Measurements from ENCODE around the gene ARMC9. TPM values are rescaled to one million over a fixed set of nuclear protein-coding genes. Genes with fewer than 3 reads are reported as not detected.

ARMC9 gene
- total RNA-seq, 2 experiments from 2014 or later, result 3.0 TPM

DNA sequence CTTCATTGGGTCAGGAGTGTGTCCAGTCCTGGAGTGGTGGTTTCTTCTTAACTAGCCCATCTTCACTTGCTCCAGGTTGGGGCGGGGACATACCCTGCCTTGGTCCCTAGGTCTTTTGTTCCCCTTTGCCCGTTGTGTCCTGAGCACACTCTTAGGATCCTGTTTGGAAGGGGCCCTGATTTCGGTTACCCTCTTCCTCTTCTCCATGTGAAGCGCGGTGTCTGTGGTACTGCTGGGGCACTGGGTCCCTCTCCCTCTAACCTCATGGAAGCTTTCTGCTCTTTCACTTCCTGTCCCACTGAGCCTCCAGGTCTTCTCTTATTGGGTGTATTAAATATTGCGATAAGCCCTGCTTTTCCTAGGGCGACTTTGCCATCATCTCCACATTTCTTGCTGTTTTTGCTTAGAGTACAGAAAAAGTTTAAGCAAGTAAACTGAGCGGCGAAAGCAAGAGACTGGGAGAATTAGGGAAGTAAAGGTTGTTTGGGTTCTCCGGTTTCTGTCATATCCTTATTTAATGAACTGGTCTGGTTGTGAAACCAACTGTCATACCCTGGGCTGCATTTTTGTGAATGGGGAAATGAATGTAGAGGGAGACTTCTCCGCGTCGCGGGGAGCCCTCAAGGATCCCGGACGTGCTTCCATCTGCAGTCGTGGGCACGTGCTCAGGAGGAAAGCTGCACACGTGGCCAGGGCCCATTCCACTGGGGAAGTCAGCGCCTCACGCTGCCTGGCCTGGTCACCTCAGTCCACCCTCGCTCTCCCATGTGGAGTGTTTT is 123.3 kb downstream of the ARMC9 start:
- ChIA-PET CTCF (no interaction called here), POLR2A (no interaction called here)
- Mint-ChIP-seq H3K27me3 (peaks cover 20% of the 10 kb centered on the region), H3K4me3 (no peak overlapping the region), H3K27ac (no peak overlapping the region), H3K36me3 (peaks cover 9% of the 10 kb centered on the region), H3K4me1 (ENCODE audit: low read depth) (peaks cover 3% of the 10 kb centered on the region), H3K9me3 (peaks cover 16% of the 10 kb centered on the region)
- intact Hi-C loops (cut with micrococcal nuclease), result no loop called here
- no peak for DNase-seq

GRCh38 chr2:231323316-231323715 is 124.9 kb downstream of the ARMC9 start:
- no peak for DNase-seq
- Mint-ChIP-seq H3K4me1 (ENCODE audit: low read depth) (peaks cover 3% of the 10 kb centered on the region), H3K27me3 (peaks cover 18% of the 10 kb centered on the region), H3K27ac (no peak overlapping the region), H3K36me3 (peaks cover 2% of the 10 kb centered on the region), H3K9me3 (peaks cover 3% of the 10 kb centered on the region), H3K4me3 (no peak overlapping the region)
- intact Hi-C loops (cut with micrococcal nuclease), result no loop called here
- ChIA-PET POLR2A (no interaction called here), CTCF (no interaction called here)

DNA sequence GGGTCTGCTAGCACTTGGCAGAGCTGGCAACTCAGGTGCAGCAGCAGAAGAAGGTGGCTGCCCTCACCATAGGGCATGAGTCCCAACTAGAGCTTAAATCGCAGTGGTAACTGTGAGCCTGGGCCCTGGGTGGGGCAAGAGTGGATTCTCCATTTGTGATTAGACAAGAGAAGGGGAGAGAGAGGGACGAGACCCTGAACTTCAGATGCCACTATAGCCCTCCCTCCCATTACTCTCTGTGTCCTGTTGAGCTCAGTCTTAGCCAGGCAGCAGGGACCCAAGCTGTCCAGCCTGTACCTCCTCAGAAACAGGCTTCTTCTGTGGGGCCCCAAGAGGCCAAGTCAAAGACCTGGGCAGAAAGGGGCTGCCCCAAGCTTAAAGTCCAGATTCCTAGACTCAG is 127.4 kb downstream of the ARMC9 start:
- Mint-ChIP-seq H3K27ac (no peak overlapping the region), H3K4me1 (ENCODE audit: low read depth) (peaks cover 3% of the 10 kb centered on the region), H3K9me3 (no peaks in the 10 kb centered on the region), H3K36me3 (no peaks in the 10 kb centered on the region), H3K4me3 (no peak overlapping the region), H3K27me3 (peaks cover 5% of the 10 kb centered on the region)
- ChIA-PET CTCF (no interaction called here), POLR2A (no interaction called here)
- no peak for DNase-seq
- intact Hi-C loops (cut with micrococcal nuclease), result no loop called here

DNA sequence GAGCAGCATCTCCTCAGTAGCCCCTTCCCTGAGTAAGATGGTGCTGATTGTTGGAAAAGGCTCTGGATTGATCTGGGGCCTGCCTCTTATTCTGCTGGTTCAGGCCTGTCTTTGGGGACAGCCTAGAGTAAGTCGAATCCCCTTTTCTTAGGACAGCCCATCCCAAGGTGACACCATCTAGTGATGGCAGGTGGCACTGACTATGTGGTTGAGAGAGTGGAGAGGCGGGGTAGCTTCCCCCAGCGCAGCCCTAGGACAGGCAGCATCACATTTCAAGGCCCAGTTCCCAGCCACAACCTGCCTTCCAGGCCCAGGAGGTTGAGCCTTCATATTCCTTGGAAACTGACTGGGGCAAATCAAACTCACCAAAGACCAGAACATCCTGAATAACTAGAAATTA is 128.0 kb downstream of the ARMC9 start:
- POLR2A ChIA-PET, result no interaction called here
- DNase-seq, result no peak
- Mint-ChIP-seq H3K4me3 (no peak overlapping the region), H3K9me3 (no peaks in the 10 kb centered on the region), H3K27me3 (peaks cover 4% of the 10 kb centered on the region), H3K36me3 (no peaks in the 10 kb centered on the region), H3K4me1 (ENCODE audit: low read depth) (peaks cover 3% of the 10 kb centered on the region), H3K27ac (no peak overlapping the region)
- CTCF ChIA-PET, result interaction anchor here (0.6 kb wide), 1 partner anchor 1079 kb away, joined by 3 read pairs; no protein-coding TSS in a partner anchor
- intact Hi-C loops (cut with micrococcal nuclease), result no loop called here

GRCh38 chr2:231330311-231330710 is 131.9 kb downstream of the ARMC9 start:
- intact Hi-C loops (cut with micrococcal nuclease), result no loop called here
- POLR2A ChIA-PET, result no interaction called here
- no peaks in the 10 kb centered on the region for H3K36me3 Mint-ChIP-seq

DNA sequence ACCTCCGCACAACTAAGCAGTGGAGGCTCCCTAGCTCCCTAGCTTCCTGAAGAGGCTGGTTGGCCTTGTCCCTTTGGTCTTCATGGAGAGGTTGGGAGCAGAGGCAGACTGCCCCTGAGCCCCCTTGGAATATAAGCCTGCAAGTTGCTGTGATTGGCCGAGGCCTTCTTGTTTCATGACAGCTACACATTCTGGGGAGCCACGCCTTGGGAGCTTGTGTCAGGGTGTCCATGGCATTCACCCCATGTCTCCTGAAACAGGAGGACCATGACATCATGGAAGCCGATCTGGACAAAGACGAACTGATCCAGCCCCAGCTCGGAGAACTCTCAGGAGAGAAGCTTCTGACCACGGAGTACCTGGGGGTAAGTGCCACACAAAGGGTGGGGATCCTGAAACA is 133.1 kb downstream of the ARMC9 start:
- ChIA-PET CTCF (no interaction called here), POLR2A (no interaction called here)
- Mint-ChIP-seq H3K4me1 (ENCODE audit: low read depth) (no peaks in the 10 kb centered on the region), H3K36me3 (no peaks in the 10 kb centered on the region), H3K27me3 (no peaks in the 10 kb centered on the region), H3K27ac (no peak overlapping the region), H3K9me3 (no peaks in the 10 kb centered on the region), H3K4me3 (no peak overlapping the region)
- intact Hi-C loops (cut with micrococcal nuclease), result no loop called here
- no peak for DNase-seq

More at GRCh38 chr2:231330311-231330710, 131.9 kb downstream of the ARMC9 start:
- Mint-ChIP-seq H3K27me3 (no peaks in the 10 kb centered on the region), H3K9me3 (no peaks in the 10 kb centered on the region), H3K4me1 (ENCODE audit: low read depth) (no peaks in the 10 kb centered on the region), H3K27ac (no peak overlapping the region), H3K4me3 (no peak overlapping the region)
- no peak for DNase-seq
- CTCF ChIA-PET, result no interaction called here

- intact Hi-C loops (cut with micrococcal nuclease), result no loop called here
These were observed 134.0 kb downstream of the ARMC9 start for GRCh38 chr2:231332388-231332787.

GRCh38 chr2:231332872-231333500 is 134.6 kb downstream of the ARMC9 start:
- intact Hi-C loops (cut with micrococcal nuclease), result no loop called here
- Mint-ChIP-seq H3K9me3 (no peaks in the 10 kb centered on the region), H3K4me1 (ENCODE audit: low read depth) (no peaks in the 10 kb centered on the region), H3K36me3 (no peaks in the 10 kb centered on the region), H3K27ac (no peak overlapping the region), H3K4me3 (no peak overlapping the region), H3K27me3 (no peaks in the 10 kb centered on the region)
- ChIA-PET POLR2A (no interaction called here), CTCF (no interaction called here)
- no peak for DNase-seq

More at GRCh38 chr2:231332388-231332787, 134.0 kb downstream of the ARMC9 start:
- ChIA-PET POLR2A (no interaction called here), CTCF (no interaction called here)
- Mint-ChIP-seq H3K27me3 (no peaks in the 10 kb centered on the region), H3K4me3 (no peak overlapping the region), H3K36me3 (no peaks in the 10 kb centered on the region), H3K4me1 (ENCODE audit: low read depth) (no peaks in the 10 kb centered on the region), H3K9me3 (no peaks in the 10 kb centered on the region), H3K27ac (no peak overlapping the region)
- no peak for DNase-seq

DNA sequence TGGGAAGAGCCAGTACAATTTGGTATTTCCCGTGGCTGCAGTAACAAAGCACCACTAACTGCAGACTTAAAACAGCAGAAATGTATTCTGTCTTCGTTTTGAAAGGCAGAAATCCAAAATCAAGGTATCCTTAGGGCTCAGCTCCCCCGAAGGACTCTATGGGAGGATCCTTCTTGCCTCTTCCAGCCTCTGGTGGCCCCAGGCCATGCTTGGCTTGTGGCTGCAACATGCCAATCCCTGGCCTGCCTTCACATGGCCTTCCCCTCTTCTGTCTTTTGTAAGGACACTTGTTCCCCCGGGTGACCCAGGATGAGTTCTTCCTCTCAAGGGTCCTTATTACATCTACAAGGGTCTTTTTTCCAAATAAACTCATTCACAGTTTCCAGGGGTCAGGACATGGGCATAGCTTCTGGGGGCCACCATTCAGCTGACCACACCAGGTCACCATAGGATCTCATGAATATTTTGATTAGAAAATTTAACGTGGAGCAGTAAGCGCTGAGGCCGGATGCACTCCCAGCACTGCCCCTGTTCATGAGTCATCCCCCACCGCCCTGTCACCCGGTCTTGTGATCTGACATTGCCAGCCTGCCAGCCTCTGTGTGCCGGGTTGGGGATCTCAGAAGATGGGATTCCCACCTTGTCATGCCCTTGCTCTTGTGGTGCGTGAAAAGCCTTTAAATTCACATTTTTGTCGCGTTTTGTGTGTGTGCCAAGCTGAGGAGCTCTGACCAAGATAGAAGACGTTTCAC is 135.9 kb downstream of the ARMC9 start:
- Mint-ChIP-seq H3K27me3 (no peaks in the 10 kb centered on the region), H3K36me3 (no peaks in the 10 kb centered on the region), H3K4me1 (ENCODE audit: low read depth) (no peaks in the 10 kb centered on the region), H3K9me3 (no peaks in the 10 kb centered on the region), H3K27ac (no peak overlapping the region), H3K4me3 (no peak overlapping the region)
- ChIA-PET POLR2A (no interaction called here), CTCF (no interaction called here)
- no peak for DNase-seq
- intact Hi-C loops (cut with micrococcal nuclease), result no loop called here

DNA sequence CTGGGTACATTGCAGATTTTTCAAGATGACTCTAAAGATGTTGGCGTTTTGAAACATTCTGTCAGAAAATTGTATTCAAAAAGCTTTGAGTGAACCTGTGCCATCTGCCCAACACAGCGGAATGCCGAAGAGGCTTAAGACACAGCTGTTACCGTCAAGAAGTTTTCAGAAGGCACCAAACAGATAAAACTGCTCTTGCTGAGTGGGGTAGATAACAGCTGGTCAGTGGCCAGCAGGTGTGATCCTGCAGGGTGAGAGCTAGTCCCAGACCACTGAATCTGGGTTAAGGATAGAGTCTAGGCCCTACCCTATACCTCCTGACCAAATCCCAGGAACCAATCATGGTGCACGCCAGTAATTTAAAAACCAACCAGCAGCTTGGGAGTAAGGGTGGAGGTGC is 136.6 kb downstream of the ARMC9 start:
- H3K36me3 Mint-ChIP-seq, result no peaks in the 10 kb centered on the region
- CTCF ChIA-PET, result no interaction called here
- POLR2A ChIA-PET, result no interaction called here
- H3K9me3 Mint-ChIP-seq, result no peaks in the 10 kb centered on the region
- no peak for DNase-seq
- H3K4me3 Mint-ChIP-seq, result no peak overlapping the region
- H3K27me3 Mint-ChIP-seq, result no peaks in the 10 kb centered on the region
- no peak overlapping the region for H3K27ac Mint-ChIP-seq
- intact Hi-C loops (cut with micrococcal nuclease), result no loop called here
- H3K4me1 Mint-ChIP-seq (ENCODE audit: low read depth), result no peaks in the 10 kb centered on the region

DNA sequence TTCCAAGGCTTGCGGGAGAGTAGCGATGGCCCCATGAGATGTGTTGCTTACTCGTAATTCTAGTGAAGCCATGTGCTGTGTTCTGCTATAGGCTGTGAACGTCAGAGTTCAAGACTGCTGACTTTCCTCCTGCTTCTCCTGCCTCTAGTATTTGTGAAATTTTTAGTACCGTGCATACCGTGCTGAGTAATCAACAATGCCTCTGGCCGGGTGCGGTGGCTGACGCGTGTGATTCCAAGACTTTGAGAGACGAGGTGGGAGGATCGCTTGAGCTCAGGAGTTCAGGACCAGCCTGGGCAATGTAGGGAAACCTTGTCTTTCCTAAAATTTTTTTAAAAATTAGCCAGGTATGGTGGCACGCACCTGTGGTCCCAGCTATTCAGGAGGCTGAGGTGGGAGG is 137.2 kb downstream of the ARMC9 start:
- ChIA-PET CTCF (interaction anchor here (0.5 kb wide), 1 partner anchor 645 kb away, joined by 3 read pairs; no protein-coding TSS in a partner anchor), POLR2A (no interaction called here)
- no peak for DNase-seq

DNA sequence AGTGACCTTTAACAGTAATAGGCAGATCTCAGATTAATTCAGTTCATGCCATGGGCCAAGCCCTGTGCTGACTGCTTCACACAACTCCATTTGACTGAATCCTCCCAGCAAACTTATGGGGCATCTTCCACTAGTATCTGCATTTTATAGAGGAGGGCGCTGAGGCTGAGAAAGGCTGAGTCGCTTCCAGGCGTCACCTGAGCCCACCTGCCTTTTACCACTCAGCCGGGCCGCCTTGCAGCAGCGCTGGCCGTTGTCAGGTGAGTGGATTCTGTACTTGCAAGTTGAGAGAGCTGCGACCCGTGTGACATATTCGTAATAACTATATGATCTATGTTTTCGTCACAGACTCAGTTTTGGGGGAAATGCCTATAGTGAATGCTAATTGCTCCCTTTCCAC is 137.8 kb downstream of the ARMC9 start:
- no peak for DNase-seq
- H3K4me3 Mint-ChIP-seq, result no peak overlapping the region
- ChIA-PET POLR2A (no interaction called here), CTCF (interaction anchor here (0.5 kb wide), 1 partner anchor 644 kb away, joined by 3 read pairs; no protein-coding TSS in a partner anchor)
- H3K36me3 Mint-ChIP-seq, result no peaks in the 10 kb centered on the region
- H3K27me3 Mint-ChIP-seq, result no peaks in the 10 kb centered on the region
- no peaks in the 10 kb centered on the region for H3K4me1 Mint-ChIP-seq (ENCODE audit: low read depth)
- H3K27ac Mint-ChIP-seq, result no peak overlapping the region
- intact Hi-C loops (cut with micrococcal nuclease), result no loop called here
- H3K9me3 Mint-ChIP-seq, result no peaks in the 10 kb centered on the region

More for the DNA sequence above, 137.2 kb downstream of the ARMC9 start:
- Mint-ChIP-seq H3K4me1 (ENCODE audit: low read depth) (no peaks in the 10 kb centered on the region), H3K36me3 (no peaks in the 10 kb centered on the region), H3K4me3 (no peak overlapping the region), H3K27me3 (no peaks in the 10 kb centered on the region), H3K9me3 (no peaks in the 10 kb centered on the region), H3K27ac (no peak overlapping the region)
- intact Hi-C loops (cut with micrococcal nuclease), result no loop called here

Data from activated CD4-positive, alpha-beta memory T cell treated with anti-CD3 and anti-CD28 coated beads for 36 hours (primary cell).